SH-SY5Y (cell line): ENCODE measurements around the gene RCAN2.

Experiments used
- GATA2 ChIP-seq: IDR thresholded peaks from 2 replicates; pipeline ENCODE4 v1.6.1; 2011; ENCODE audit warnings: mild to moderate bottlenecking, low read depth, low read length
- GATA3 ChIP-seq: IDR thresholded peaks from 2 replicates; pipeline ENCODE4 v1.6.1; 2011; ENCODE audit warnings: low read depth, mild to moderate bottlenecking, low read length, moderate library complexity

RCAN2 gene

DNA sequence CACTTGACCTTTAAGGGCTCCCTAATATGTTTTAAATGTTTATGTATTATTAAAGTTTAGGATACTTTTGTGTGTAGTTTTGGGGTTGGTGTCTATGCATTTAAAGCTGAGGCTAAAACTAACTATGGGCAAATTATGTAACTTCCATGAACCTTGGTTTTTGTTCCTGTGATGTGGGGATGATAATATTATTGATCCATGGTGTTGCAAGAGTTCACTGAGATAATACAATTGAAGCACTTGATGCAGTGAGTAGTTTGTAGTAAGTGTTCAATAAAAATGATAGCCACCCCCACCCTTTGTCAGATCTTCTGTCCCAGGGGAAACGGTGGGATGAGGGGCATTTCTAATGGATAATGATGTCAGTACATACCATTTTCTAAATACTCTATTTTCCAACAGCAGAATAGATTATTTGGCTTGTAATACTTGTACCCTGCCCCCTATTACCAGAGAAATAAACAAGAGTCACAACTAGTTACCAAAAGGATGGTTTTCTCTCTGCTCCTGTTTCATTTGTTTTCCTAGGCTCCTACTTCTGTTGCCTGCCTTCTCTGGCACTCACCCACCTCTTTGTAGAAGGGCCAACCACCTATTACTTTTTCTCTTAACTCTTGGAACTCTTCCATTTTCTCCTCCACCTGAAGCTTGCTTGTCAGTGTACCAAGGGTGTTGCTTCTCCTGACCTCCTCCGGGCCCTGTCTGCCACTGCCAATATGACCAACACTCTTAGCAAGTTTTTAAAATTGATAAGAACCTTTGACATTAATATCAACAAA, 97.9 kb downstream of the RCAN2 start:
- TF ChIP-seq GATA3 (no peak), GATA2 (no peak)

DNA sequence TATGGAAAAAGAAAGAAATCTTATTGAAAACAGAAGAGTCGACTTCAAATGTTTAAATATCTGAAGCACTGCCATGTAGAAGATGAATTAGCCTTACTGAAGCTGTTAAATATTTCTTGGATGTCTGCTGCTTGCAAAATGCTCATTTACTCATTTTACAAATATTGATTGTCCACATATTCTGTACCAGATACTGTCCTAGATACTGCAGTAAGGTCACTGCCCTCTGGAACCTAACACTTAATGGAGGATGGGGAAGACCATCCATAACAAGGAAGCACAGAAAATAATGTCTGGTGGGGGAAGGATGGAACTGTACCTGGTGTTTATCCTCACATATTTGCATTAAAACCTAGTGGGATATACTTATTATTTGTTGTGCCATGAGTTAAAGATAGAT, 99.0 kb downstream of the RCAN2 start:
- no peak for TF ChIP-seq GATA2
- no peak for TF ChIP-seq GATA3

DNA sequence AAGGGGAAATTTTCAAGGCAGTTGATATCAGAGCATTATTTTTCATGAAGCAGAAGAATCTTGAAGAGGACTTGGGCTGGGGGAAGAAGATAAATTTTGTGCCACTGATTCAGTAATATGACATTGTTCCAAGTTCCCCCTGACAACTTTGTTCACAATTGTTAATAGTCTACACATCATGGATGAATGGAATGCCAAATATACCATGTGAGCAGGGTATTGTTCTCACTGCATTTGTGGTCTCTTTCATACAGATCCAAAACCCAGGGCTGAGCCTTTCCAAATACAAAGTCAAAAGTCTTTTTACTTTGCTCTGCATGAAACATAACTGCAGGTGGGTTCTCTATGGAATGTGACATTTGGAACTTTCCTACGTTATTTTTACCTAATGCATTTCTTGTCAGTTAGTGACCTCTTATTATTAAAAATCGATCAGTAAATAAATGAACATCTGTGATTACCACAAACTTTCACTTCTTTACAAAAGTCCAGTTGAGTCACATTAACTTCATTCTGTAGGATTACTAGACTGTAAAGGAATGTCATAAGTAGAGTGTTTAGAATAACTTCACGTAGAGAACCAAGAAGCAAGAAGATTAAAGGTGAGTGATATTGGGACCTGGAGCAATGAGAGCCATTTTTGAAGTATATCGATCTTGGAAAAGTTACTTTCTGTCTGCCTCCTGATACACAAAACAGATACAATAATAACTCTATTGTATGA, 100.9 kb downstream of the RCAN2 start:
- TF ChIP-seq GATA3 (no peak), GATA2 (no peak)

DNA sequence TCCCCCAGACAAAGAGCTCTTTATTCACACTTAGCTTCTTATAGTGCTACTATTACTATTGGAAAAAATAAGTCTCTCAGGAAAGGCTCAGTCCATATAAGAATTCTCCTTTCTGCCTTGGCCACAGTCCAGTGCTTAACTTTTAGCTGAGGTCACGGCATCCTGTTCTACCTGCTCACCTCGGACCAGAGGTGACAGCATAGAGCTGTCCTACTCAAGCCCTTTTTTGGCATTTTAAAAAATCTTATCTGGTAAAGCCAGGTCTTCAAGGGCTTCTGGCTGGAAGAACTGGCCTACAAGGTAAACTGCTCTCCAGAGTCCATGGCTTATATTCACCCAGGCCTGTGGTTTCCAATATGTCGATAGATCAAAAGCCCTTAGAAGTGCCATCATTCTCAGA, 109.7 kb downstream of the RCAN2 start:
- TF ChIP-seq GATA2 (no peak), GATA3 (no peak)

GRCh38 chr6:46381057-46381456, 110.2 kb downstream of the RCAN2 start:
- TF ChIP-seq GATA2 (no peak), GATA3 (no peak)

GRCh38 chr6:46380152-46380807, 111.0 kb downstream of the RCAN2 start:
- TF ChIP-seq GATA2: no peak
- no peak for TF ChIP-seq GATA3

GRCh38 chr6:46378882-46379416, 112.3 kb downstream of the RCAN2 start:
- TF ChIP-seq GATA3 (no peak), GATA2 (no peak)

DNA sequence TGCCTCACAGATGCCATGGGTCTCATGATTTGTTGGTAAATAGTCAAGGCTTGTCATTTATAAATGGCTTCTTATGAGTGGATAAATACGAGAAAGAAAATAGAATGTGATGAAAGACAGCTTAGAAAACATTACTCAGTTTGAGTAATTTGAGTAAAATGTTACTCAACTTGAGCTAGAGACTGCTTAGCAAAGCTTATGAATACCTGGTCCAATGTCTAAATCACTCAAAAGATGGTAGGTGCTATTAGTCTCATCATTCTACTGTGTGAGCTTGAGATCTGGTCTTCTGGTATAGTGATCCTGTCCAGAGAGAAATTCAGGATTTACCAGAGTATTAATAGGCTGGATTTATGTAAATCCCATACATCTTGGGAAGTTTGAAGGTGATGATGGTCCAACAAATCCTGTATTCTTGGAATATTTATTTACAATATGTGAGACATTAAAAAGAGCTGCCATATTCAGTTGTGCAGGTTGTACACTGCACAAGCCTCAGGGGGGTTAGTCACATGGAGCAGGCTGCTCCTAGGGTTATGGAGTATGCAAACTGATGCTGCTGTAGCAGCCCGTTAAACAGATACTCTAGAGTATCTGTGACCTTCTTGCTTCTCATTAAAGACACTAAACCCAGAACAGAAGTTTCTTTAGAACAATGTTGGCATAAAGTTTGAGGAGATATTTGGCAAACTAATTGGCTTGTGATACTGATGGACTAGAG, 112.9 kb downstream of the RCAN2 start:
- TF ChIP-seq GATA3 (no peak), GATA2 (no peak)

- no peak for TF ChIP-seq GATA3
- TF ChIP-seq GATA2: no peak
These were observed 114.0 kb downstream of the RCAN2 start for GRCh38 chr6:46377209-46377608.

DNA sequence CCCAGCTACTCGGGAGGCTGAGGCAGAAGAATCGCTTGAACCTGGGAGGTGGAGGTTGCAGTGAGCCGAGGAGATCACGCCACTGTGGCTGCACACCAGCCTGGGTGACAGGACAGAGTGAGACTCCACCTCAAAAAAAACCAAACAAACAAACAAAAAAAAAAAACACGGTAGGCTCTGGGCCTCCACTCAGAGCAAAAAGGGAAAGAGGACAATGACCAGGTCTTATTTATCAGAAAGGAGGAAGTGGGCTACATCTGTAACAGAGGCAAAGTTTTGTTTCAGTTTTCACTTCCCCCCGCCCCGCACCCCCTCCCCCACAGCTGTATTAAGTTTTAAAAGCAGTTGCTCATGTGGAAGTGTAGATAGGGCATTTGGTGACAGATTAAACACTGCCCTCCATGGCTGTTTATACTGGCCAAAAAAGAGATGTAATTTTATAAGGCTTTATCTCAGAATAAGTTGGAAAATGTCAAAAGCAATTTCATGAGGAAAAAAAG, 114.6 kb downstream of the RCAN2 start:
- TF ChIP-seq GATA2 (no peak), GATA3 (no peak)

DNA sequence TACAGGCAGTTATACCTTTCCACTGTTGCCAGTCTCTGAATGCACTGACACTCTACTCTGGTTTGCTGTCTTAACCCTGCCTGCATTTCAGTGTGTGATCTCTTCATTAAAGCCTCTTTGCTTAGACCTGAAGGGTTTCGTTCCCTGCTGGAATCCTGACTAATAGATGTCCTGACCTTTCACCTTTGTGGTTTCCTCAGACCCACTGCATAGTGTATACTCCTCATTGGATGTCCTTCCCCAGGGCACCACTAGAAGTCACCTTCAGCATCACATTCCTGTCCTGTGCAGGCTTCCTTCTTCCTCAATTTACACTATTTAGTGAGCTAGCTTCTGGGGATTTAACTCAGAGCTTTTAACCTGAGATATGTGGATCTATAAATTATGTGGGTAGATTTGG, 120.6 kb downstream of the RCAN2 start:
- TF ChIP-seq GATA2 (no peak), GATA3 (no peak)

DNA sequence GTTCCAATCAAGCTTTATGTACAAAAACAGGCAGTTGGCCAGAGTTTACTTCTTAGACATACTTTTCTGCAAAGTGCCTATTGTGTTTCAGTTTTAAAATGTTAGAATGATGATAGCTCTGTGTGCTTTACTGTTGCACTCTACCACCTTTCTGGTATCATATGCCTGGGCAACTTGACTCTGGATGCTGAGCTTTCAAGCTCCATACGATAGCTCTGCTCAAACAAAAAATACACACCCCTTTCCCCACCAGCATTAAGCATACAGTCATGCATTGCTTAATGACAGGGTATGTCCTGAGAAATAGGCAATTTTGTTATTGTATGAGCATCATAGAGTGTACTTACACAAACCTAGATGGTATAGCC, 123.1 kb downstream of the RCAN2 start:
- TF ChIP-seq GATA3: no peak
- TF ChIP-seq GATA2: no peak

DNA sequence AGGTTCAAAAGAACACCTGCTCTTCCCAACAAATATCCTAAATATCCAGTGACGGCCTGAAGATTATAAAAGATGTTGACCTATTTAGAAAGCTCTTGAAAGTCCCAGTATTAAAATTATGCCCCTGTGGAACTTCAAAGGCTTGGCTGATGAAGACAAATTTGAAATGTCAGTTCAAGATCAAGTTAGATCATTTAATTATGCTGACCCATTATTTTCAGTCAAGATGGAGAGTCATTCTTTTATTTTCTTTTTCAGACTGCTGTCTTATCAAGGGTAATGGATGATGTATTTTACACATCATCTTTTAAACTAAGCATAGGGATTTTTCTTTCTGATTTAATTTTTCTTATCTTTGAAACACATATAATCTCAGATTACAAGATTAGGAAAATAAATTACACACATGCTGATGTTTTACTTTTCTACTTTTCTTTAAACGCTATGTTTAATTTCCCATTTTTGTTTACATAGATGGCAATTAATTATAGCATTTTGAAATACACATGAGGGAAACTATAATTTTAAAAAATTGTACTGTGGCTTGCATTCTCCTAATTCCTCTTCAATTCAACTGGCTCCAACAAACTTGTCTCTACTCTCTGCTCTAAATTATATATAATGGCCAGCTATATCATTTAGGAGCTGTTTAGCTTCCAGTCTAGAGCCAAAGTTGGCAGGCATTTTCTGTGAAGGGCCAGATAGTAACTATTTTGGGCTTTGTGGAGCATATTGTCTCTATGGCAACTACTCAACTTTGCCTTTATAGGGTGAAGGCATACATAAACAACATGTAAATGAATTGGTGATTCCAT, 123.7 kb downstream of the RCAN2 start:
- TF ChIP-seq GATA2 (no peak), GATA3 (no peak)
